NB4 (cell line): ENCODE results near the gene AP4E1.

Experiments used
- MYC ChIP-seq: IDR thresholded peaks from 2 replicates; pipeline ENCODE4 v1.6.1; 2011; ENCODE audit warnings: low read depth, low read length
- POLR2A ChIP-seq: IDR thresholded peaks from 2 replicates; pipeline ENCODE4 v1.6.1; 2011; ENCODE audit warnings: mild to moderate bottlenecking; ENCODE audit not compliant: insufficient read length; ENCODE audit errors: extremely low read depth
- TF ChIP-seq, protein P1 (sequence below): IDR thresholded peaks from one replicate; pipeline ENCODE4 v1.5.1; 2012; ENCODE audit warnings: low read depth, low read length
- TF ChIP-seq, protein P2 (sequence below): IDR thresholded peaks from 2 replicates; pipeline ENCODE4 v1.6.1; 2011; ENCODE audit warnings: low read depth, low read length

DNA sequence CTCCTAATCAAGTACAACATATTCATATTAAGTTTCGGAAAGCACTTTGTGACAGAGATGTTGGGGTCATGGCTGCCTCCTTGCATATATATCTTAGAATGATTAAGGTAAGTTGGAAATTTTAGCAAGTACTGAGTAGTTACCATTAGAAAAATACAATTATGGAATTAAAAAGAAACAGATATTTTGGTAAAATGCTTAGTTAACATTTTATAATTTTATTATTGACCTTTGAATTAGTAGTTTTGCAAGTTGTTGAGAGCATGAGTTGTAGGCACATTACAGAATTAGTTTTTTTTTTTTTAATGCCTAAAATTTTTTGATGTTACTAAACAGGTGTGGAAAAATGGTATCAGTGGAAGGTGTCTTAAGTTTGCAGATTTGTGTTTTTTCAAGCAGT, 20.6 kb downstream of the AP4E1 start:
- TF ChIP-seq, protein P1, sequence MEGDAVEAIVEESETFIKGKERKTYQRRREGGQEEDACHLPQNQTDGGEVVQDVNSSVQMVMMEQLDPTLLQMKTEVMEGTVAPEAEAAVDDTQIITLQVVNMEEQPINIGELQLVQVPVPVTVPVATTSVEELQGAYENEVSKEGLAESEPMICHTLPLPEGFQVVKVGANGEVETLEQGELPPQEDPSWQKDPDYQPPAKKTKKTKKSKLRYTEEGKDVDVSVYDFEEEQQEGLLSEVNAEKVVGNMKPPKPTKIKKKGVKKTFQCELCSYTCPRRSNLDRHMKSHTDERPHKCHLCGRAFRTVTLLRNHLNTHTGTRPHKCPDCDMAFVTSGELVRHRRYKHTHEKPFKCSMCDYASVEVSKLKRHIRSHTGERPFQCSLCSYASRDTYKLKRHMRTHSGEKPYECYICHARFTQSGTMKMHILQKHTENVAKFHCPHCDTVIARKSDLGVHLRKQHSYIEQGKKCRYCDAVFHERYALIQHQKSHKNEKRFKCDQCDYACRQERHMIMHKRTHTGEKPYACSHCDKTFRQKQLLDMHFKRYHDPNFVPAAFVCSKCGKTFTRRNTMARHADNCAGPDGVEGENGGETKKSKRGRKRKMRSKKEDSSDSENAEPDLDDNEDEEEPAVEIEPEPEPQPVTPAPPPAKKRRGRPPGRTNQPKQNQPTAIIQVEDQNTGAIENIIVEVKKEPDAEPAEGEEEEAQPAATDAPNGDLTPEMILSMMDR: no peak
- no peak for TF ChIP-seq POLR2A
- TF ChIP-seq, protein P2, sequence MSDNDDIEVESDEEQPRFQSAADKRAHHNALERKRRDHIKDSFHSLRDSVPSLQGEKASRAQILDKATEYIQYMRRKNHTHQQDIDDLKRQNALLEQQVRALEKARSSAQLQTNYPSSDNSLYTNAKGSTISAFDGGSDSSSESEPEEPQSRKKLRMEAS: no peak
- TF ChIP-seq MYC: no peak
